GM19372 (cell line): ENCODE data around the gene NFATC2.

Source experiments
- ATAC-seq: cut with Tn5 transposase; IDR thresholded peaks from one replicate; pipeline ENCODE4 v1.9.1; 2021; ENCODE audit warnings: mild to moderate bottlenecking, low read depth, moderate library complexity; ENCODE audit not compliant: unreplicated experiment

Gene NFATC2

GRCh38 chr20:51458751-51459439, 83.6 kb downstream of the NFATC2 start:
- ATAC-seq: no peak

GRCh38 chr20:51457533-51457932, 85.0 kb downstream of the NFATC2 start:
- no peak for ATAC-seq

GRCh38 chr20:51456511-51457509, 85.7 kb downstream of the NFATC2 start:
- no peak for ATAC-seq

- ATAC-seq: no peak
These were observed 88.2 kb downstream of the NFATC2 start for GRCh38 chr20:51454250-51454865.

GRCh38 chr20:51452734-51453365, 89.7 kb downstream of the NFATC2 start:
- ATAC-seq: no peak

GRCh38 chr20:51452091-51452613, 90.4 kb downstream of the NFATC2 start:
- no peak for ATAC-seq

GRCh38 chr20:51451484-51451883, 91.0 kb downstream of the NFATC2 start:
- no peak for ATAC-seq

- ATAC-seq: no peak
These were observed 91.5 kb downstream of the NFATC2 start for GRCh38 chr20:51450984-51451383.

GRCh38 chr20:51450221-51450712, 92.3 kb downstream of the NFATC2 start:
- ATAC-seq: no peak

GRCh38 chr20:51449498-51450220, 92.9 kb downstream of the NFATC2 start:
- no peak for ATAC-seq

- ATAC-seq: no peak
These were observed 94.8 kb downstream of the NFATC2 start for GRCh38 chr20:51447765-51448148.

GRCh38 chr20:51447097-51447764, 95.3 kb downstream of the NFATC2 start:
- ATAC-seq: no peak

GRCh38 chr20:51446656-51447055, 95.9 kb downstream of the NFATC2 start:
- ATAC-seq: no peak

- no peak for ATAC-seq
These were observed 96.3 kb downstream of the NFATC2 start for GRCh38 chr20:51446230-51446629.

GRCh38 chr20:51445591-51445990, 96.9 kb downstream of the NFATC2 start:
- ATAC-seq: no peak

- ATAC-seq: no peak
These were observed 97.5 kb downstream of the NFATC2 start for GRCh38 chr20:51444922-51445438.

- ATAC-seq: no peak
These were observed 98.1 kb downstream of the NFATC2 start for GRCh38 chr20:51444467-51444866.

- no peak for ATAC-seq
These were observed 99.9 kb downstream of the NFATC2 start for GRCh38 chr20:51442602-51443001.

- ATAC-seq: no peak
These were observed 101.9 kb downstream of the NFATC2 start for GRCh38 chr20:51440589-51440988.
